GM12801 (cell line): ENCODE results near the gene MIB2.

ENCODE experiments used
- TF ChIP-seq, protein P1 (sequence below): IDR thresholded peaks from one replicate; pipeline ENCODE4 v1.5.1; 2011; ENCODE audit warnings: control low read depth; ENCODE audit not compliant: insufficient read length; ENCODE audit errors: extremely low read depth

MIB2 gene

DNA sequence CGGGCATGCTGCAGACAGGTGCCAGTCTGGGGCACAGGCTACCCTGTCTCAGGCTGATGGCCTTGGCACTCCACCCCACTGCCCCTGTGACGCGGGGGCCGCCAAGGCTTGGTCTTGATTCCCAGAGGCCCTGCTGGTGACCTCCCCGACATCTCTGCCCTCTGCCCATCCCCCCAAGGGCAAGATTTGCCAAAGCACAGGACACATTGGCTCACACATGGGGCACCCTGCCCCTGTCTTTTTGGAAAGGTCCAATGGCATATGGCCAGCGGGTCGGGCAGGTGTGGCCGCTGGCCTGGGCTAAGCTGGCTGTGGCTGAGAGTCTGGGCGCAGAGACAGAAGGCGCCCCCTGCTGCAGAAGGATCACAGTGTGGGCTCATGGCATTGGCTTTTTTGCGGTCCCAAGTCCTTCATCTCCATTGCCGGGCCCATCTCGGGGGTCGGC is 4.6 kb downstream of the MIB2 start:
- TF ChIP-seq, protein P1, sequence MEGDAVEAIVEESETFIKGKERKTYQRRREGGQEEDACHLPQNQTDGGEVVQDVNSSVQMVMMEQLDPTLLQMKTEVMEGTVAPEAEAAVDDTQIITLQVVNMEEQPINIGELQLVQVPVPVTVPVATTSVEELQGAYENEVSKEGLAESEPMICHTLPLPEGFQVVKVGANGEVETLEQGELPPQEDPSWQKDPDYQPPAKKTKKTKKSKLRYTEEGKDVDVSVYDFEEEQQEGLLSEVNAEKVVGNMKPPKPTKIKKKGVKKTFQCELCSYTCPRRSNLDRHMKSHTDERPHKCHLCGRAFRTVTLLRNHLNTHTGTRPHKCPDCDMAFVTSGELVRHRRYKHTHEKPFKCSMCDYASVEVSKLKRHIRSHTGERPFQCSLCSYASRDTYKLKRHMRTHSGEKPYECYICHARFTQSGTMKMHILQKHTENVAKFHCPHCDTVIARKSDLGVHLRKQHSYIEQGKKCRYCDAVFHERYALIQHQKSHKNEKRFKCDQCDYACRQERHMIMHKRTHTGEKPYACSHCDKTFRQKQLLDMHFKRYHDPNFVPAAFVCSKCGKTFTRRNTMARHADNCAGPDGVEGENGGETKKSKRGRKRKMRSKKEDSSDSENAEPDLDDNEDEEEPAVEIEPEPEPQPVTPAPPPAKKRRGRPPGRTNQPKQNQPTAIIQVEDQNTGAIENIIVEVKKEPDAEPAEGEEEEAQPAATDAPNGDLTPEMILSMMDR = no peak

DNA sequence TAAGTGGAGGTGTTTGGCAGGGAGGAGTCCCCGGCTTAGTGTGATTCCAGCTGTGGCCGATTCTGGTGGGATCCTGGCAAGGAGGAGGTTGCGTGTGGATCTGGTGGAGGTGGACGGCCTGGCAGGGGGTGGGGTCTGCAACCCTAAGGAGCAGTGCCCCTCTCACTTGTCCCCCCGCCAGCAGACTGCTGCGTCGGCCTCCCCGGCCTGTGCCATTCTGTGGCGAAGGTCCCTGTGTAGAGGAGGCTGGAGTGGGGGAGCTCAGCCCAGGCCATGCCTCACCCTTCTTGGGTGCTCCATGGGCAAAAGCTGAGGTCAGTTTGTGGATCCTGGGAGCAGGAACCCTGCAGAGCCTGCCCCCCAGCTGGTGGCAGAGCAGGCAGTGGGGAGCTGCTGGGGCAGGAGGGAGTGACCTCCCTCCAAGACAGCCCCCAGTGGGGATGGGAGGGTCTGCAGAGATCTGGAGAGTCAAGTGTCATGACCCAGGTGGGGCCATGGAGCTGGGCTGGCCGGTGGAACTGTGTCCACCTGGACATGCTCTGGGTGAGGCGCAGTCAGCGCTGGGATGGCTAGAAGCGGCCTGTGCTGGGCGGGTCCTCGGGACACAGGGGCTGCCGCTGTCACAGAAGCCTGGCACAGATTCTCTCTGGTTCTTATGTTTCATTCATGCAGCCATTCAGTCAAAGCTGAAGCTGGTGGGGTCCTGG is 5.3 kb downstream of the MIB2 start:
- TF ChIP-seq, protein P1 = no peak

DNA sequence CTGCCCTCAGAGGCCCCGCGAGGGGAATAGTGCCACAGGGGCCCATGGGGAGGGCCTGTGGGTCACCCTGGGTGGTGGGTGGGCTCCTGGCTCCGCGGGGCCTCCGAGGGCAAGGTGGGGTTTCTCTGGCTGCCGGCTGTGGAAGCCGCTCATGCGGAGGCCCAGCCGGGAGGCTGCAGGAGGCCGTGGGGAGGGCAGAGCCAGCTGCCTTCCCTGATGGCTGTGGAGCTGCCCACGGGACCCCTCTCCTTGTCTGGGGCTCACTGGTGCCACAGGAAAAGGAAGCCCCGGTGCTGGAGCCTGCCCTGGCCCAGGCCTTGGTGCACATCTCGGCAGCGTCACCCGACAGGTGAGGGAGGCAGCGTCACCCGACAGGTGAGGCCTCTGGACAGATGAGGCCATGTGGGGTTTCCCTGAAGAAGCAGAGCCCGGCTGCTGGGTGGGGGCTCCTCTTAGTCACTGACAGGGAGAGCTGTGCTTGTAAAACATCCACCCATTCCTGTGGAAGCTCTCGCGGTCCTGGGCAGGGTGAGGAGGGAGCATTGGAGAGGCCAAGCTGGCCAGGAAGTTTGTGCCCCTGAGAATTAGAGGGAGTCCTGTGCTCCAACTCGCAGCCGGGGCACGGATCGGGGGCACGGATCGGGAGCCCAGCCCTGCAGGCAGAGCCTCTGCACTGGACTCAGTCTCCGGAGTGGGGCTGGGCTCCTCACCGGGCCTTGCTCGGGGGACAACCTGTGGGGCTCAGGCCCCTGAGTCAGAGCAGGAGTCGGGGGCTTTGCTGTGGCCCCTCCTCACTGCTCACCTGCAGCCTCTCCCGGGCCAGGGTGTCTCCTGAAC is 6.1 kb downstream of the MIB2 start:
- TF ChIP-seq, protein P1 = no peak

DNA sequence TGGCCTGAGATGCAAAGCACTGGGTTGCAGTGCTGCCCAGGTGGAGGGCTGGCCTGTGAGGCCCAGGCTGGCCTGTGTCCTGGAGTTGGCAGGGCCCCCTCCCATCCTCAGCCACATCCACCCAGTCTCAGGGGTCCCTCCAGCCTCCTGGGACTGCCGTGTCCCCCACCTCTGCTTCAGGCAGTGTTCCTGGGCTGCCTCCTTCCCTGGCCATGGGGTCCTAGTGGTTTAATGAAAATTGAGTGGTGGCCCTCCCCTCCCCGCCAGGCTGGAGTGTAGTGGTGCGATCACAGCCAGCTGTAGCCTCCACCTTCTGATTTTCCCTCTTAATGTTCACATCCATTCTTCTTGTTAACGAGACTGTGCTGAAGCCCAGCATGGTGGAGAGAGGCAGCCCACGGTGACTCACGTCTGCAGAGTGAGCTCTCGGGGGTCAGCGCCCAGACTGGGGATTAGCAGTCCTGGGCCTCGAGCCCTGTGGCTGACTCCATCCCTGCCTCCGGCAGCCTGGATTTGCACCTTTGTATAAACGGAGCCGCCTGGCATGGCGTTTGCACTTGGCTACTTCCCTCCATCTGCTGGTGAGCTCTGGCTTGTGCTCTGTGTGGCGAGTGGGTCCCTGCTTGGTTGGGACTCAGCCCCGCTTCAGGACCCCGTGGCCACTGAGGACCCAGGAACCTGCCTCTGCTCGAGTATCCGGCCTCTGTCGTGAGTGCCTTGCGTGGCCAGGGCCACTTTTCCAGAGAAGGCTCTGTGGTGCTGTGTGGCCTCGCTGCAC is 6.9 kb downstream of the MIB2 start:
- TF ChIP-seq, protein P1 = no peak

DNA sequence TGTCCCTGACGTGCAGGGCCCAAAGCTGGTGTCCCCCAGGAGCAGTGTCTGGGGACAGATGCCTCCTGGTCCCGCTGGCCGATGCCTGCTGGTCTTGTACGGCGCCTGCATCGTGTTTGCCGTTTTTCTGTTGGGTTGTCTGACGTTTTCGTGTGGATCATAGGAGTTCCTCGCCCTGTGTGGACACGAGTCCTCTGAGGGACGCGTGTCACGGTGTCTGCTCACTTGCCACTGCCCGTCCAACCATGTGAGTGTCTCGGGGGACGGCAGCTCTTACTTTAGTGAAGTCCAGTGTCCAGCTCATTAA is 7.4 kb downstream of the MIB2 start:
- TF ChIP-seq, protein P1 = no peak

DNA sequence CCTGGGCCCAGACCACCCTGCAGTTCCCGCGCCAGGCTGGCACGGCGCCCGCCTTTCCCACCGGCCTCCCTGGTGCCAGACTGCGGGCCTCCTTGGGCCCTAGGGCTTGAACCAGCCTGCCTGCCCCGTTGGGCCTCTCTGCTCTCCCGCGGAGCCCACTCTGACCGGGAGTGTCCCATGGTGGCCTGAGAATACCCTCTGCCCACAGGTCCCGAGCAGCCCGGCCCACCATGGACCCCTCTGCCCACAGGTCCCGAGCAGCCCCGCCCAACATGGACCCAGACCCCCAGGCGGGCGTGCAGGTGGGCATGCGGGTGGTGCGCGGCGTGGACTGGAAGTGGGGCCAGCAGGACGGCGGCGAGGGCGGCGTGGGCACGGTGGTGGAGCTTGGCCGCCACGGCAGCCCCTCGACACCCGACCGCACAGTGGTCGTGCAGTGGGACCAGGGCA is 7.9 kb downstream of the MIB2 start:
- TF ChIP-seq, protein P1 = no peak

DNA sequence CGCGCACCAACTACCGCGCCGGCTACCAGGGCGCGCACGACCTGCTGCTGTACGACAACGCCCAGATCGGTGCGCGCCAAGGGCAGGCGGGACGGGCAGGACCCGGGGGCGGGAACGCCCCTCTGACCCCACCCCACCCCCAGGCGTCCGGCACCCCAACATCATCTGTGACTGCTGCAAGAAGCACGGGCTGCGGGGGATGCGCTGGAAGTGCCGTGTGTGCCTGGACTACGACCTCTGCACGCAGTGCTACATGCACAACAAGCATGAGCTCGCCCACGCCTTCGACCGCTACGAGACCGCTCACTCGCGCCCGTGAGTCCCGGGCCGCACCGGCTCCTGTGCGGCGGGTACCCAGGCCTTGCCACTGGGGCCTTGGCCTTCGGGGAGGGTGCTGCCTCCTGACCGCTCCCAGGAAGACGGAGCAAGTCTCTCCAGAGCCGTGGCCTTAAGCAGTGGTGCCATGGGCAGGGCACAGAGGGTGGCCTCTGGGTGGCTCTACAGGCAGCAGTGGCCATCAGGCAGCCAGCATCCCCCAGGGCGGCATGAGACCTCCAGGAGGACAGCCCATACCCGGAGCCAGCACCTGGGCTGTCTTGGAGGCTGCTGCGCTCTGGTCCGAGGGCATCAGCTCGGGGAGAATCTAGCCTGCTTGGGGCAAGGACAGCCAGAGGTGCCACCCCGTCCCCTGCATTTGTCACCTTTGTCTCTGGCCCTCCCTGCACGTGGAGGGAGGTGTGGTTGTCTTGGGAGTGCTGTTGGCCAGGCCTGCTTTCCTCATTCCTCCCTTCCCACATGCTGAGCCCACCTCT is 8.5 kb downstream of the MIB2 start:
- TF ChIP-seq, protein P1 = no peak
